Endothelial cell (in vitro differentiated cells): ENCODE data around the gene C14orf132. TPM values are rescaled to one million over a fixed set of nuclear protein-coding genes. Genes with fewer than 3 reads are reported as not detected.

Experiments used
- DNase-seq: peaks from one replicate; pipeline ENCODE4 v3.0.0; 2021; ENCODE audit warnings: low spot score
- H3K27ac Mint-ChIP-seq: one replicate; pipeline ENCODE4 v1.8.0; 2021; ENCODE audit warnings: mixed read lengths, inconsistent platforms; ENCODE audit not compliant: unreplicated experiment
- H3K27me3 Mint-ChIP-seq: one replicate; pipeline ENCODE4 v1.8.0; 2021; ENCODE audit warnings: mild to moderate bottlenecking, moderate library complexity, mixed read lengths, inconsistent platforms; ENCODE audit not compliant: unreplicated experiment
- H3K36me3 Mint-ChIP-seq: one replicate; pipeline ENCODE4 v1.8.0; 2021; ENCODE audit warnings: mild to moderate bottlenecking, low read depth, mixed read lengths, inconsistent platforms; ENCODE audit not compliant: unreplicated experiment
- H3K4me1 Mint-ChIP-seq: one replicate; pipeline ENCODE4 v1.8.0; 2021; ENCODE audit warnings: mild to moderate bottlenecking, mixed read lengths, inconsistent platforms; ENCODE audit not compliant: unreplicated experiment
- H3K4me3 Mint-ChIP-seq: one replicate; pipeline ENCODE4 v1.8.0; 2021; ENCODE audit warnings: mild to moderate bottlenecking, mixed read lengths, inconsistent platforms; ENCODE audit not compliant: unreplicated experiment
- H3K9me3 Mint-ChIP-seq: one replicate; pipeline ENCODE4 v1.8.0; 2021; ENCODE audit warnings: mixed read lengths, inconsistent platforms; ENCODE audit not compliant: unreplicated experiment
- total RNA-seq: library from RNA; stranded (reverse); fragmentation: NEBNext Ultra II Directional; extraction: Animal tissue kit (Norgen Biotek cat#: 25700); gene quantifications from one replicate; pipeline ENCODE4 v1.2.1, GENCODE V29; 2021; ENCODE audit not compliant: unreplicated experiment
- TF ChIP-seq, protein P1 (sequence below): fragments of 200-600 bp; sonication (generic); IDR thresholded peaks from one replicate; pipeline ENCODE4 v1.5.0; 2021; ENCODE audit warnings: antibody characterized with exemption; ENCODE audit not compliant: unreplicated experiment

The C14orf132 gene
- total RNA-seq, 1 donor from 2014 or later, result 4.4 TPM

DNA sequence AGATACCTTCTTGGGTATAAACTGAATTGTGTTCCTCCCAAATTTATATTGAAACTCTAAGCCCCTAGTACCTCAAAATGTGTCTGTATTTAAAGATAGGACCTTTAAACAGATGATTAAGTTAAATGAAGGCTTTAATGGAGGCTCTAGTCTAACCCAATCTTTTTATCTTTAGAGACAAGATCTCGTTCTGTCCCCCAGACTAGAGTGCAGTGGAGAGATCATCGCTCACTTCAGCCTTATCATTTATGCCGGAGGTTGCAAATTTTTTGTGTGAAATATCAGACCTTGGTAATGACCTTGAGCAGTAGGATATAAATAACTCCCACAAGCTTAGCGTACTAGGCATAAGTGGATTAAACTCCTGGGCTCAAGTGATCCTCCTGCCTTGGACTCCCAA is 81.8 kb downstream of the C14orf132 start:
- Mint-ChIP-seq H3K36me3 (no peaks in the 10 kb centered on the region), H3K4me1 (peaks cover 3% of the 10 kb centered on the region), H3K27me3 (peaks cover 4% of the 10 kb centered on the region), H3K27ac (no peak overlapping the region), H3K9me3 (peaks cover 4% of the 10 kb centered on the region), H3K4me3 (no peak overlapping the region)
- no peak for DNase-seq
- TF ChIP-seq, protein P1, sequence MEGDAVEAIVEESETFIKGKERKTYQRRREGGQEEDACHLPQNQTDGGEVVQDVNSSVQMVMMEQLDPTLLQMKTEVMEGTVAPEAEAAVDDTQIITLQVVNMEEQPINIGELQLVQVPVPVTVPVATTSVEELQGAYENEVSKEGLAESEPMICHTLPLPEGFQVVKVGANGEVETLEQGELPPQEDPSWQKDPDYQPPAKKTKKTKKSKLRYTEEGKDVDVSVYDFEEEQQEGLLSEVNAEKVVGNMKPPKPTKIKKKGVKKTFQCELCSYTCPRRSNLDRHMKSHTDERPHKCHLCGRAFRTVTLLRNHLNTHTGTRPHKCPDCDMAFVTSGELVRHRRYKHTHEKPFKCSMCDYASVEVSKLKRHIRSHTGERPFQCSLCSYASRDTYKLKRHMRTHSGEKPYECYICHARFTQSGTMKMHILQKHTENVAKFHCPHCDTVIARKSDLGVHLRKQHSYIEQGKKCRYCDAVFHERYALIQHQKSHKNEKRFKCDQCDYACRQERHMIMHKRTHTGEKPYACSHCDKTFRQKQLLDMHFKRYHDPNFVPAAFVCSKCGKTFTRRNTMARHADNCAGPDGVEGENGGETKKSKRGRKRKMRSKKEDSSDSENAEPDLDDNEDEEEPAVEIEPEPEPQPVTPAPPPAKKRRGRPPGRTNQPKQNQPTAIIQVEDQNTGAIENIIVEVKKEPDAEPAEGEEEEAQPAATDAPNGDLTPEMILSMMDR, result no peak

- H3K9me3 Mint-ChIP-seq, result peaks cover 4% of the 10 kb centered on the region
- H3K4me3 Mint-ChIP-seq, result no peak overlapping the region
- no peaks in the 10 kb centered on the region for H3K36me3 Mint-ChIP-seq
- no peak for DNase-seq
- H3K4me1 Mint-ChIP-seq, result peaks cover 12% of the 10 kb centered on the region
- H3K27ac Mint-ChIP-seq, result no peak overlapping the region
- H3K27me3 Mint-ChIP-seq, result peaks cover 4% of the 10 kb centered on the region
- TF ChIP-seq, protein P1, result no peak
These were observed 82.7 kb downstream of the C14orf132 start for GRCh38 chr14:96121660-96122395.

DNA sequence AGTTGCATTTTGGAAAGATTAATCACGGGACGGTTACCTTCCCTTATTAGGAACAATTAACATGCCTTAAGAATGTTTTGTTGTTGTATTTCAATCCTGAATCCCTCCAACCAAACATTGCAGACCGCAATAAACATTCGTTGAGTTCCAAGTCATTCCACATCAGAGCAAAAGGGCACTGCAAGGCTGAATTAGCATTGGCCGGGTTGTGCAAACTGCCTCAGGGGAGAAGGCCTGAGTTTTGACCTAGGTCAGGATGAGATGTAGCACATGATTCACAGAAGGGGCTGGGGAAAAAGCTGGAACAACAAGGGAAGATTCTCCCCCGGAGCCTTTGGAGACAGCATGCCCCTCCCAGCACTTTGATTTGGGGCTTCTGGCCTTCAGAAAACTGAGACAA is 83.3 kb downstream of the C14orf132 start:
- H3K27ac Mint-ChIP-seq, result no peak overlapping the region
- DNase-seq, result no peak
- H3K36me3 Mint-ChIP-seq, result no peaks in the 10 kb centered on the region
- no peak overlapping the region for H3K4me3 Mint-ChIP-seq
- TF ChIP-seq, protein P1, result no peak
- H3K4me1 Mint-ChIP-seq, result peaks cover 15% of the 10 kb centered on the region
- H3K9me3 Mint-ChIP-seq, result no peaks in the 10 kb centered on the region
- H3K27me3 Mint-ChIP-seq, result peaks cover 4% of the 10 kb centered on the region

GRCh38 chr14:96125536-96125935 is 86.4 kb downstream of the C14orf132 start:
- Mint-ChIP-seq H3K27ac (peak overlapping the region; percentile 99), H3K9me3 (no peaks in the 10 kb centered on the region), H3K4me3 (no peak overlapping the region), H3K36me3 (no peaks in the 10 kb centered on the region), H3K27me3 (peaks cover 4% of the 10 kb centered on the region), H3K4me1 (peaks cover 15% of the 10 kb centered on the region)
- no peak for DNase-seq
- TF ChIP-seq, protein P1, result no peak

DNA sequence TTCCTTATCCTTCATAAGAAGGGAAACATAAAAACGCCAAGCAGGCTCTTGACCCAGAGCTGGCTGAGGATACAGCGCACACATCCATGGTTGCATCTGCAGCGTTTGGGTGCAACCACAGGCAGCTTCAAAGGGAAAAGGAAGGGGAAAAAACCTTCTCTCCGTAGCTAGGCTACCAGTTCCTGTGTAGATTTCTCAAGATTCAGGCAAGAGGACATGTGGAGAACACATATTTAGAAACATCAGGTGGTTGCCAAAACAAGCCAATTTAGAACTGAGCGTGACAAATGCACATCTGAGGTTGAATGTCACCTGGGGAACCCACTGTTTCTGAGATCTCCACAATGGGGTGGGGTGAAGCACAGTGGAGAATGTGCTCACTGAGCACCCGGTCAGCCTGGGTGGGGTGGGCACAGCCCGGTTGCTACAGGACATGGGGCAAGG is 87.2 kb downstream of the C14orf132 start:
- peak; percentile 19 for DNase-seq
- H3K27me3 Mint-ChIP-seq, result peaks cover 4% of the 10 kb centered on the region
- H3K4me1 Mint-ChIP-seq, result peaks cover 15% of the 10 kb centered on the region

More for the DNA sequence above, 87.2 kb downstream of the C14orf132 start:
- peak overlapping the region; percentile 99 for H3K27ac Mint-ChIP-seq
- H3K4me3 Mint-ChIP-seq, result peak overlapping the region; percentile 70
- TF ChIP-seq, protein P1, result no peak
- no peaks in the 10 kb centered on the region for H3K9me3 Mint-ChIP-seq
- H3K36me3 Mint-ChIP-seq, result no peaks in the 10 kb centered on the region
